Activated CD8-positive, alpha-beta T cell treated with anti-CD3 and anti-CD28 coated beads for 36 hours (primary cell): ENCODE data around the gene TRAF3IP1. TPM values are rescaled to one million over a fixed set of nuclear protein-coding genes. Genes with fewer than 3 reads are reported as not detected.

Source experiments
- ATAC-seq: fragments of 200-7000 bp; cut with Tn5 transposase; one replicate; pipeline ENCODE4 v1.10.0; 2021; ENCODE audit warnings: mild to moderate bottlenecking, moderate library complexity
- CTCF ChIA-PET: fragments of 350-600 bp; sonication (Branson Sonifier 250); formaldehyde crosslinking; loops from one replicate; lab custom pipeline; 2021; ENCODE audit warnings: antibody characterized with exemption; lab: Charles Lee
- POLR2A ChIA-PET: fragments of 350-600 bp; sonication (Branson Sonifier 250); formaldehyde crosslinking; loops from one replicate; lab custom pipeline; 2021; ENCODE audit warnings: antibody characterized with exemption; lab: Charles Lee
- DNase-seq: peaks from one replicate; pipeline ENCODE4 v3.0.0-alpha.2; 2020
- H3K27ac Mint-ChIP-seq: one replicate; pipeline ENCODE4 v1.8.0; 2021; ENCODE audit warnings: mild to moderate bottlenecking, mixed read lengths
- H3K27me3 Mint-ChIP-seq: one replicate; pipeline ENCODE4 v1.8.0; 2021; ENCODE audit warnings: mixed read lengths
- H3K36me3 Mint-ChIP-seq: one replicate; pipeline ENCODE4 v1.8.0; 2021; ENCODE audit warnings: low read depth, mixed read lengths
- H3K4me1 Mint-ChIP-seq: one replicate; pipeline ENCODE4 v1.8.0; 2021; ENCODE audit warnings: low read depth, mixed read lengths
- H3K4me3 Mint-ChIP-seq: one replicate; pipeline ENCODE4 v1.8.0; 2021; ENCODE audit warnings: mild to moderate bottlenecking, moderate library complexity, mixed read lengths
- H3K9me3 Mint-ChIP-seq: one replicate; pipeline ENCODE4 v1.8.0; 2021; ENCODE audit warnings: mixed read lengths
- CTCF ChIP-seq: fragments of 200-600 bp; IDR thresholded peaks from one replicate; pipeline ENCODE4 v1.8.0; 2022; ENCODE audit warnings: antibody characterized with exemption, mild to moderate bottlenecking
- intact Hi-C: fragments of 100-400 bp; cut with micrococcal nuclease; formaldehyde crosslinking; loops from one replicate; pipeline ENCODE4 v1.10.0; 2022
- total RNA-seq, 2 experiments: library from RNA; stranded (reverse); gene quantifications; one replicate each; pipeline ENCODE4 v1.2.3, GENCODE V29; 2021

Gene TRAF3IP1
- total RNA-seq, 2 experiments from 2014 or later, result 7.1 to 7.9 TPM

GRCh38 chr2:238290715-238291549 is 29.4 kb upstream of the TRAF3IP1 start:
- no peak overlapping the region for H3K4me3 Mint-ChIP-seq
- ChIA-PET CTCF (interaction anchor here (0.9 to 2.2 kb wide), 2 partner anchors 12 to 28 kb away, joined by 3 to 7 read pairs; no protein-coding TSS in a partner anchor), POLR2A (interaction anchor here (0.5 to 1.4 kb wide), 3 partner anchors 23 to 70 kb away, joined by 3 read pairs; no protein-coding TSS in a partner anchor)
- TF ChIP-seq CTCF, result no peak
- H3K36me3 Mint-ChIP-seq, result no peaks in the 10 kb centered on the region
- DNase-seq (no peak), ATAC-seq (no peak)
- intact Hi-C loops, result no loop called here
- H3K27ac Mint-ChIP-seq, result peak overlapping the region; percentile 96
- H3K4me1 Mint-ChIP-seq, result peaks cover 30% of the 10 kb centered on the region
- H3K27me3 Mint-ChIP-seq, result no peaks in the 10 kb centered on the region
- no peaks in the 10 kb centered on the region for H3K9me3 Mint-ChIP-seq

- intact Hi-C loops, result no loop called here
- no peaks in the 10 kb centered on the region for H3K9me3 Mint-ChIP-seq
- H3K4me3 Mint-ChIP-seq, result no peak overlapping the region
- TF ChIP-seq CTCF, result no peak
- H3K27me3 Mint-ChIP-seq, result no peaks in the 10 kb centered on the region
- DNase-seq (no peak), ATAC-seq (no peak)
- H3K27ac Mint-ChIP-seq, result no peak overlapping the region
- H3K36me3 Mint-ChIP-seq, result no peaks in the 10 kb centered on the region
- ChIA-PET POLR2A (interaction anchor here (0.5 to 1.3 kb wide), 3 partner anchors 25 to 69 kb away, joined by 3 to 4 read pairs (median 3); partner anchors contain the start of gene TRAF3IP1), CTCF (interaction anchor here (0.9 to 2.2 kb wide), 2 partner anchors 11 to 29 kb away, joined by 3 to 7 read pairs; no protein-coding TSS in a partner anchor)
- H3K4me1 Mint-ChIP-seq, result peaks cover 24% of the 10 kb centered on the region
Measured at GRCh38 chr2:238291550-238292281, 28.6 kb upstream of the TRAF3IP1 start.

GRCh38 chr2:238294046-238294392 is 26.3 kb upstream of the TRAF3IP1 start:
- H3K27me3 Mint-ChIP-seq, result no peaks in the 10 kb centered on the region
- H3K4me3 Mint-ChIP-seq, result no peak overlapping the region
- no peak overlapping the region for H3K27ac Mint-ChIP-seq
- POLR2A ChIA-PET, result no interaction called here
- peaks cover 14% of the 10 kb centered on the region for H3K4me1 Mint-ChIP-seq
- no peaks in the 10 kb centered on the region for H3K9me3 Mint-ChIP-seq
- ATAC-seq, result no peak
- intact Hi-C loops, result no loop called here
- no peak for TF ChIP-seq CTCF
- CTCF ChIA-PET, result no interaction called here
- DNase-seq, result no peak
- no peaks in the 10 kb centered on the region for H3K36me3 Mint-ChIP-seq

- H3K36me3 Mint-ChIP-seq, result no peaks in the 10 kb centered on the region
- ATAC-seq (no peak), DNase-seq (no peak)
- no peak overlapping the region for H3K4me3 Mint-ChIP-seq
- CTCF ChIA-PET, result no interaction called here
- no peak overlapping the region for H3K27ac Mint-ChIP-seq
- H3K9me3 Mint-ChIP-seq, result no peaks in the 10 kb centered on the region
- no peaks in the 10 kb centered on the region for H3K27me3 Mint-ChIP-seq
- intact Hi-C loops, result no loop called here
- POLR2A ChIA-PET, result no interaction called here
- peaks cover 10% of the 10 kb centered on the region for H3K4me1 Mint-ChIP-seq
- TF ChIP-seq CTCF, result no peak
Measured at GRCh38 chr2:238294393-238295143, 25.8 kb upstream of the TRAF3IP1 start.
